ENCODE data around the gene RHEB. TPM values are rescaled to one million over a fixed set of nuclear protein-coding genes. Genes with fewer than 3 reads are reported as not detected.

RHEB gene
- total RNA-seq, 1 donor from 2014 or later: 88.5 TPM

DNA sequence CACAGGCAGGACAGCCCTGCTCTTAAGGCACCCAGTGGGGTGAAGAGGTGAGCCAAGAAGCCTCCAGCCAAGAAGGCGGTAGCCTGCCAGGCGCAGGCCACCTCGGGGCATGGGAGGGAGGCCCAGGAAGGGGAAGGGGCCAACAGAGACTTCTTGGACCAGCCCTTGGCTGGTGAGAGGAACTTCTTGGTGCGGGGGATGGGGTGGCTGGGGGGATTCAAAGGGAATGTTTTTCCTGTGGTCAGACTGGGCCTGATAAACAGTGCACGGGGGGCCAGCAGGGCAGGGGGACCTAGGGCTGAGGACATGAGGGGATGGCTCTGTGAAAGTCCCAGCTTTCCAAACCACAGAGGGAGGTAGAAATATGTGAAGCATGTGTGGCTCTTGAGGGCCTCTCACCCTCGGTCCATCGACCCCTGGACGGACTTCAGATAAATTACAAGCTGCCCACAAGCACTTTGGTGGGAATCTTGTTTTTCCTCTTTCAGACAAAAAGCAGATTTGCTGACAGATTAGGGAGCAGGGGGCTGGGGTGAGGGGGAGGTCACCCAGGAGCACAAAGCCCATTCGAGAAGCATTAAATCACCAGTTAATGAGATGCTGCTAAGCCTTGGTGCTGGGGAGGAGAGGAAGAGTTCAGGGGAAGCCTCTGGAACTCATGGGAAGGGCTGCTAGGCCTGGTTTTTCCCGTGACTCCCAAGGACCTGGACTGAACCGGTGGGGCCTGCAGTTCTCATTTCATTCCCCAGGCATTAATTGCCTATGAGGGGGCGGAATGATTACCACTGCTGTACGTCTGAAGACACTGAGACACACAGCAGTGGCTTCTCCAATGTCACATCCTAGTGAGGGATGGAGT, 91.1 kb downstream of the RHEB start:
- peak in 1 of 2 experiments; percentile 60 for DNase-seq (ENCODE audit: low spot score in 2 of 2, unreplicated experiment in 2 of 2)
- Mint-ChIP-seq H3K36me3 (no peaks in the 10 kb centered on the region), H3K27me3 (ENCODE audit: low read depth) (no peaks in the 10 kb centered on the region), H3K9me3 (no peaks in the 10 kb centered on the region), H3K4me1 (peaks cover 68% of the 10 kb centered on the region), H3K4me3 (peak overlapping the region; percentile 46), H3K27ac (peak overlapping the region; percentile 99)
- TF ChIP-seq, protein P1, sequence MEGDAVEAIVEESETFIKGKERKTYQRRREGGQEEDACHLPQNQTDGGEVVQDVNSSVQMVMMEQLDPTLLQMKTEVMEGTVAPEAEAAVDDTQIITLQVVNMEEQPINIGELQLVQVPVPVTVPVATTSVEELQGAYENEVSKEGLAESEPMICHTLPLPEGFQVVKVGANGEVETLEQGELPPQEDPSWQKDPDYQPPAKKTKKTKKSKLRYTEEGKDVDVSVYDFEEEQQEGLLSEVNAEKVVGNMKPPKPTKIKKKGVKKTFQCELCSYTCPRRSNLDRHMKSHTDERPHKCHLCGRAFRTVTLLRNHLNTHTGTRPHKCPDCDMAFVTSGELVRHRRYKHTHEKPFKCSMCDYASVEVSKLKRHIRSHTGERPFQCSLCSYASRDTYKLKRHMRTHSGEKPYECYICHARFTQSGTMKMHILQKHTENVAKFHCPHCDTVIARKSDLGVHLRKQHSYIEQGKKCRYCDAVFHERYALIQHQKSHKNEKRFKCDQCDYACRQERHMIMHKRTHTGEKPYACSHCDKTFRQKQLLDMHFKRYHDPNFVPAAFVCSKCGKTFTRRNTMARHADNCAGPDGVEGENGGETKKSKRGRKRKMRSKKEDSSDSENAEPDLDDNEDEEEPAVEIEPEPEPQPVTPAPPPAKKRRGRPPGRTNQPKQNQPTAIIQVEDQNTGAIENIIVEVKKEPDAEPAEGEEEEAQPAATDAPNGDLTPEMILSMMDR (IDR thresholded peaks at IDR 0.05; ENCODE audit: unreplicated experiment): no peak

DNA sequence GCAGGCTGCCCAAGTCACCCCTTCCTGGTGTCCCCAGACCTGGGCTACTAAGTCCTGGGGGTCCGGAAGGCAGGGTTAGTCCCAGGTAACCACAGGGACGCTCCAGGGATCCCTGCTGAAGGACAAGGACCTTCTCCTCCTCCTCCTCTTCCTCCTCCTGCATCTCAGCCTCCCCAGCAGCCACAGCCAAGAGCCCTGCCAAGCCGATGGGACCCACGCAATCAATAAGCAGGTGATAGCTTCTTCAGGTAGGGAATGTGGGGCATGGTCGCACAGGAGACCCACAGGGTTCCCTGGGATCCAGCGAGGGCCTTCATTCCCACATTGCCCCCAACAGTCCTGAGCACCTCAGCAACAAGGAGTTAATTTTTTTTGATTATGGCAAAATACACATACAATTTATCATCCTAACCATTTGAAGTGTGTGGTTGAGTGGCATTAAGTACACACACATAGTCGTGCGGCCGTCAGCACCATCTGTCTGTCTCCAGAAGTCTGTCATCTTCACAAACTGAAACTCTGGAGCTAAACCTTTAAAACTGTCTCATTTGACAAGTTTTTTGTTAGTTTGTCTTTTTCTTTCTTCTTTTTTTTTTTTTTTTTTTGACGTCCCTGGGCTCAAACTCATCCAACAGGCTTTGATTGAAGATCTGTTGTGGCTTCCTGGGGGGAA, 91.9 kb downstream of the RHEB start:
- TF ChIP-seq, protein P1 (IDR thresholded peaks at IDR 0.05; ENCODE audit: unreplicated experiment): no peak
- H3K4me3 Mint-ChIP-seq: peak overlapping the region; percentile 46
- DNase-seq (ENCODE audit: low spot score in 2 of 2, unreplicated experiment in 2 of 2): no peak
- H3K36me3 Mint-ChIP-seq: no peaks in the 10 kb centered on the region
- H3K27me3 Mint-ChIP-seq (ENCODE audit: low read depth): no peaks in the 10 kb centered on the region
- H3K27ac Mint-ChIP-seq: peak overlapping the region; percentile 99
- peaks cover 68% of the 10 kb centered on the region for H3K4me1 Mint-ChIP-seq
- H3K9me3 Mint-ChIP-seq: no peaks in the 10 kb centered on the region

DNA sequence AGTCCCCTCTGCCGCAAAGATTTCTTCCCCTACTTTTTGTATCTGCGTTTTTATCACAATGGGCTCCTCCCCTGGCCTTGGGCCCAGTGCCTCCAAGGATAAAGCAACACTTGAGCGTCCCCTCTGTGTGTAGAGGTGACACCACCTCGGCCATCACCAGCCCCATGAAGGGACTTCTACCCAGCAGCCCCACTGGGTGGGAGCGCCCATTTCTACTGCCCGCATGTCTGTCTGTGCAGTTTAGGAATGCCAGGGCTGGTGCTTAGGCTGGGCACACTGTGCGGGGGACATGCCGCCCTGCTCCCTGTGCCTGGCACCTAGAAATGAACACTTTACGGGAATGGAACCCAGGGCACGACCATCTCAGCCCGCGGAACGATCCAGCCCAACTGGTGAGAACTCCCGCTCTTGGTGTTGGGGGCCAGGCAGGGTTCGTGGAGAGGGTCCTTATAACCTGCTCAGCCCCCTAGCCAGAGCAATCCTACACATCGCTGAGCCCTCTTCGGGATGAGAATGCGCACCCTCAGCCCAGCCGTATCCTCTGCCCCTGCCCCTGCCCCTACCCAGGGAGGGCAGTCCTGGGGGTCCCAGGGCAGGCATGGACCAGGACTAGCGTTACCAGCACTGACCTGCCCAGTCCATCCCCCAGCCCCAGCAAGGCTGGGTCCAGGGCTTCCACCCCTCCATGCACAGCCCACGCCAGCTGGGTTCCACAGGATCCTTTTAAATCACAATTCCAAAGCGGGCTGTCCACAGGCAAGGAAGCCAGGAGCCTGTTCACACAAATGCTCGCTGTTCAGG, 92.6 kb downstream of the RHEB start:
- Mint-ChIP-seq H3K4me3 (peak overlapping the region; percentile 16), H3K36me3 (peaks cover 3% of the 10 kb centered on the region), H3K27ac (peak overlapping the region; percentile 99), H3K4me1 (peaks cover 71% of the 10 kb centered on the region), H3K27me3 (ENCODE audit: low read depth) (no peaks in the 10 kb centered on the region), H3K9me3 (peaks cover 5% of the 10 kb centered on the region)
- TF ChIP-seq, protein P1 (IDR thresholded peaks at IDR 0.05; ENCODE audit: unreplicated experiment): no peak
- no peak for DNase-seq (ENCODE audit: low spot score in 2 of 2, unreplicated experiment in 2 of 2)

DNA sequence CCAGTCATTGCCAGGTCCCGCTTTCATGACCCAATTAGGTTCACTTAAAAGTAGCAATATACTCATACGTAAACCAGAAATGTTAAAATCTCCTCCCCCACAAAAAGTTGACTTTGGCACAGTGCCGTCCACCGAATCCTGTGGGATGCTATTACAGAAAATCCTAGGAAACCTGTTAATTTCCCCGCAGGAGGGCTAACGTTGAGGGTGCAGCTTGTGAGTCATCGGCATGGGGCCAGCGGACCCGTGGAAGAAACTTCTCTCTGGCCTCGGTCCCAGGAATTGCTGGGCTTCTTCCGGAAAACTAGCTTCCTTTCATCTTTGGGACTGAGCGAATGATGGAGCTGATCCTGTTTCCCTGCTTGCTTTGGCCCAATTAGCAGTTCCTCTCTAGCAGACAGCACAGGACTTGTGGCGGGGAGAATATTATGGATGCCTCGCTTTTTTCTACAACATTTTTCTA, 93.2 kb downstream of the RHEB start:
- Mint-ChIP-seq H3K9me3 (peaks cover 11% of the 10 kb centered on the region), H3K4me3 (peak overlapping the region; percentile 16), H3K27me3 (ENCODE audit: low read depth) (no peaks in the 10 kb centered on the region), H3K36me3 (peaks cover 9% of the 10 kb centered on the region), H3K27ac (peak overlapping the region; percentile 99), H3K4me1 (peaks cover 70% of the 10 kb centered on the region)
- TF ChIP-seq, protein P1 (IDR thresholded peaks at IDR 0.05; ENCODE audit: unreplicated experiment): no peak
- DNase-seq (ENCODE audit: low spot score in 2 of 2, unreplicated experiment in 2 of 2): peak in 1 of 2 experiments; percentile 76

DNA sequence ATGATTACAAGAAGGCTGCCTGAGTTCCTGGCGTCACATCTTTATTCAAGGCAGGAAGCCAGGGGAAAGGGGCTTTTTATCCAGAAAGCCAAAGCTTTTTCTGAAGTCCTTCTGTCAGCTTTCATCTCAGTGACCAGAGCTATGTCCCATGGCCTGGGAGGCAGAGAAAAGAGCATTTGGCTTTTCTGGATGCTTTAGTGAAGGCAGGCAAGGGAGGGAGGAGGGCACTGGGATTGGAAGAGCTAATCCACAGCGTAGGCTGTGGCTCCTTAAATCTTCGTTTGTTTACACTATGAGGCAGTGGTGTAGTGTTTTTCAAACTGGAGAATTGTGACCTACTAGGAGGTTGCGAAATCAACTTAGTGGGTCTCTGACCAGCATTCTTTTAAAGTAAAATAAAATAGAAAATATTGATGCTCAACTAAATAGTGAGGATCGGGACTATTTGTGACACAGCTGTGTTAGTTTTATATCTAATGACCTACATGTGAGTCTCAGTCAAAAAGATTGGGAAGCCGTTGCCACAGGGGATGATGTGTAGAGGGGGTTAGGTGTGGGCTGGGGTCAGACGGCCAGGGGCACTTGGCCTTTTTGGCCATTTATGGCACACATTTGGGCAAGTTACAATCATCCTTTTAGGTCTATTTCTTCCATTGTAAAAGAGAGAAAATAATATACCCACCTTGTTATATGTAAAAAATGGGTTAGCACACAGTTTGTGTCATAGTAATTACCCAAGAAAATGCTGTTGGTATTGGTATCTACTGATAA, 93.8 kb downstream of the RHEB start:
- H3K9me3 Mint-ChIP-seq: peaks cover 12% of the 10 kb centered on the region
- no peak for DNase-seq (ENCODE audit: low spot score in 2 of 2, unreplicated experiment in 2 of 2)
- H3K27me3 Mint-ChIP-seq (ENCODE audit: low read depth): no peaks in the 10 kb centered on the region
- peak overlapping the region; percentile 99 for H3K27ac Mint-ChIP-seq
- TF ChIP-seq, protein P1 (IDR thresholded peaks at IDR 0.05; ENCODE audit: unreplicated experiment): no peak
- peaks cover 10% of the 10 kb centered on the region for H3K36me3 Mint-ChIP-seq
- H3K4me3 Mint-ChIP-seq: no peak overlapping the region
- H3K4me1 Mint-ChIP-seq: peaks cover 69% of the 10 kb centered on the region

Data from mesothelial cell of epicardium (in vitro differentiated cells).